Astrocyte (in vitro differentiated cells and primary cell): ENCODE data around the gene EP400. TPM values are rescaled to one million over a fixed set of nuclear protein-coding genes. Genes with fewer than 3 reads are reported as not detected.

Source experiments
- DNase-seq: peaks from one replicate; pipeline ENCODE4 v3.0.0-alpha.2; 2010; ENCODE audit warnings: low read depth
- FAIRE-seq: peaks from 2 replicates; lab custom pipeline; 2011; peaks lifted over from hg19 to GRCh38; lab: Jason Lieb, UNC
- H2AFZ ChIP-seq: 2 replicates; pipeline ENCODE4 v1.6.0; 2012; ENCODE audit warnings: low read depth, low read length, inconsistent platforms
- H3K27ac ChIP-seq: 2 replicates; pipeline ENCODE4 v1.5.1; 2011; ENCODE audit warnings: low read depth, low read length, inconsistent platforms
- H3K27me3 ChIP-seq: 2 replicates; pipeline ENCODE4 v1.6.0; 2011; ENCODE audit warnings: low read length, inconsistent platforms; ENCODE audit not compliant: insufficient read depth
- H3K36me3 ChIP-seq: 2 replicates; pipeline ENCODE4 v1.5.1; 2011; ENCODE audit warnings: low read length, inconsistent platforms; ENCODE audit not compliant: insufficient read depth
- H3K4me1 ChIP-seq: 2 replicates; pipeline ENCODE4 v1.5.1; 2011; ENCODE audit warnings: low read length, inconsistent platforms; ENCODE audit not compliant: insufficient read depth
- H3K4me2 ChIP-seq: 2 replicates; pipeline ENCODE4 v1.6.0; 2012; ENCODE audit warnings: low read length, inconsistent platforms
- H3K4me3 ChIP-seq: 2 replicates; pipeline ENCODE4 v1.5.1; 2011; ENCODE audit warnings: low read depth, mild to moderate bottlenecking, low read length, inconsistent platforms; ENCODE audit not compliant: insufficient read depth
- H3K79me2 ChIP-seq: 2 replicates; pipeline ENCODE4 v1.6.0; 2012; ENCODE audit warnings: mild to moderate bottlenecking, low read length, inconsistent platforms; ENCODE audit not compliant: insufficient read depth
- H3K9ac ChIP-seq: 2 replicates; pipeline ENCODE4 v1.6.0; 2012; ENCODE audit warnings: mild to moderate bottlenecking, low read length, inconsistent platforms
- H3K9me3 ChIP-seq: 2 replicates; pipeline ENCODE4 v1.5.1; 2012; ENCODE audit warnings: low read depth, mild to moderate bottlenecking, low read length, inconsistent platforms; ENCODE audit not compliant: insufficient read depth
- H4K20me1 ChIP-seq: 2 replicates; pipeline ENCODE4 v1.6.0; 2012; ENCODE audit warnings: low read length, inconsistent platforms; ENCODE audit not compliant: insufficient read depth
- H3K27ac Mint-ChIP-seq: one replicate; pipeline ENCODE4 v1.8.0; 2021; ENCODE audit warnings: mild to moderate bottlenecking, mixed read lengths; ENCODE audit not compliant: unreplicated experiment
- H3K27me3 Mint-ChIP-seq: one replicate; pipeline ENCODE4 v1.8.0; 2021; ENCODE audit warnings: low read depth, mixed read lengths; ENCODE audit not compliant: unreplicated experiment
- H3K36me3 Mint-ChIP-seq: one replicate; pipeline ENCODE4 v1.8.0; 2021; ENCODE audit warnings: low read depth, mixed read lengths; ENCODE audit not compliant: unreplicated experiment
- H3K4me1 Mint-ChIP-seq: one replicate; pipeline ENCODE4 v1.8.0; 2021; ENCODE audit warnings: low read depth, mixed read lengths; ENCODE audit not compliant: unreplicated experiment
- H3K4me3 Mint-ChIP-seq: one replicate; pipeline ENCODE4 v1.8.0; 2021; ENCODE audit warnings: mild to moderate bottlenecking, moderate library complexity, mixed read lengths; ENCODE audit not compliant: unreplicated experiment
- H3K9me3 Mint-ChIP-seq: one replicate; pipeline ENCODE4 v1.8.0; 2021; ENCODE audit warnings: mild to moderate bottlenecking, mixed read lengths; ENCODE audit not compliant: unreplicated experiment
- CTCF ChIP-seq: IDR thresholded peaks from 2 replicates; pipeline ENCODE4 v1.5.1; 2011; ENCODE audit warnings: low read depth, mild to moderate bottlenecking, inconsistent platforms, low read length, moderate library complexity; ENCODE audit not compliant: insufficient read depth
- EZH2 ChIP-seq: IDR thresholded peaks from 2 replicates; pipeline ENCODE4 v1.6.1; 2012; ENCODE audit warnings: mild to moderate bottlenecking, low read length, inconsistent platforms; ENCODE audit not compliant: insufficient read depth
- total RNA-seq: library from RNA; stranded (reverse); gene quantifications from 2 replicates; pipeline ENCODE4 v1.2.1, GENCODE V29; 2021

The EP400 gene
- total RNA-seq, 1 donor from 2014 or later: 39.8 TPM

- Histone ChIP-seq H3K27ac (no peak overlapping the region), H3K79me2 (peaks cover 60% of the 10 kb centered on the region), H3K36me3 (no peaks in the 10 kb centered on the region), H3K4me1 (no peaks in the 10 kb centered on the region), H3K27me3 (no peaks in the 10 kb centered on the region), H3K4me2 (no peak overlapping the region), H3K9ac (no peak overlapping the region), H3K4me3 (no peak overlapping the region), H3K9me3 (no peaks in the 10 kb centered on the region), H4K20me1 (peaks cover 61% of the 10 kb centered on the region), H2AFZ (no peak overlapping the region)
- Mint-ChIP-seq H3K4me1 (peaks cover 7% of the 10 kb centered on the region), H3K36me3 (no peaks in the 10 kb centered on the region), H3K27me3 (no peaks in the 10 kb centered on the region), H3K4me3 (no peak overlapping the region), H3K27ac (no peak overlapping the region), H3K9me3 (no peaks in the 10 kb centered on the region)
- TF ChIP-seq CTCF: no peak
- no peak for TF ChIP-seq EZH2
- DNase-seq (no peak), FAIRE-seq (no peak)
Measured at GRCh38 chr12:131903270-131904255, 46.2 kb upstream of the EP400 start.

GRCh38 chr12:131904346-131904745, 45.4 kb upstream of the EP400 start:
- H3K27me3 ChIP-seq: no peaks in the 10 kb centered on the region
- H2AFZ ChIP-seq: no peak overlapping the region
- H3K9me3 ChIP-seq: no peaks in the 10 kb centered on the region
- H3K9ac ChIP-seq: no peak overlapping the region
- TF ChIP-seq EZH2: no peak
- TF ChIP-seq CTCF: no peak
- peaks cover 60% of the 10 kb centered on the region for H3K79me2 ChIP-seq
- Mint-ChIP-seq H3K4me1 (peaks cover 7% of the 10 kb centered on the region), H3K27ac (no peak overlapping the region), H3K9me3 (no peaks in the 10 kb centered on the region), H3K27me3 (no peaks in the 10 kb centered on the region), H3K36me3 (no peaks in the 10 kb centered on the region), H3K4me3 (no peak overlapping the region)
- H3K36me3 ChIP-seq: no peaks in the 10 kb centered on the region
- H4K20me1 ChIP-seq: peaks cover 61% of the 10 kb centered on the region
- H3K4me1 ChIP-seq: no peaks in the 10 kb centered on the region
- no peak overlapping the region for H3K4me3 ChIP-seq
- FAIRE-seq (no peak), DNase-seq (no peak)
- no peak overlapping the region for H3K27ac ChIP-seq
- no peak overlapping the region for H3K4me2 ChIP-seq
